MM.1S (cell line): ENCODE data around the gene GAK.

Experiments
- CTCF ChIP-seq: fragments of 300-600 bp; sonication (generic); IDR thresholded peaks from 2 replicates; pipeline ENCODE4 v1.5.1; 2016; ENCODE audit warnings: antibody characterized with exemption, low read length, mixed read lengths
- EZH2phosphoT487 ChIP-seq: fragments of 300-600 bp; sonication (generic); IDR thresholded peaks from 2 replicates; pipeline ENCODE4 v1.6.1; 2018; ENCODE audit warnings: antibody characterized with exemption, low read length

- TF ChIP-seq CTCF (no peak), EZH2phosphoT487 (no peak)
Observed at GRCh38 chr4:807792-808191, 124.3 kb downstream of the GAK start.
